Left lobe of liver (tissue), 2 donors: ENCODE measurements around the gene SNRNP70. TPM values are rescaled to one million over a fixed set of nuclear protein-coding genes. Genes with fewer than 3 reads are reported as not detected.
"Not testable (repeated sequence)": the region's sequence is repeated elsewhere in the genome, so short reads cannot be mapped to it uniquely, and the experiment has no call there.

Source experiments
- ATAC-seq: fragments of 200-7000 bp; cut with Tn5 transposase; one replicate; pipeline ENCODE4 v1.9.1; 2020; ENCODE audit warnings: mild to moderate bottlenecking, moderate library complexity
- DNase-seq: peaks from one replicate; pipeline ENCODE4 v3.0.0-alpha.2; 2020; ENCODE audit warnings: low spot score
- total RNA-seq: library from RNA; stranded (reverse); gene quantifications from one replicate; pipeline ENCODE4 v1.2.1, GENCODE V29; 2021
- donor health status: DM: no; HTN: no; CAD: no; lungs with moderate emphysema.
- donor health status: DM: no; HTN: yes; CAD: no.

The SNRNP70 gene
- total RNA-seq = 170 TPM

- peak; percentile 96 for ATAC-seq
- peak; percentile 99 for DNase-seq
These were observed at the start of gene SNRNP70 for GRCh38 chr19:49085020-49085867. TSS of gene SNRNP70 (plus strand) at chr19:49085451. CDS start at chr19:49086415, 964 bp downstream.

- ATAC-seq, DNase-seq: not testable (repeated sequence)
These were observed 48.4 kb upstream of the SNRNP70 start, which contains the start of gene CGB1 for GRCh38 chr19:49036815-49037214. TSS of gene CGB1 (minus strand) at chr19:49036895. CDS start at chr19:49036711, 184 bp downstream.

DNA sequence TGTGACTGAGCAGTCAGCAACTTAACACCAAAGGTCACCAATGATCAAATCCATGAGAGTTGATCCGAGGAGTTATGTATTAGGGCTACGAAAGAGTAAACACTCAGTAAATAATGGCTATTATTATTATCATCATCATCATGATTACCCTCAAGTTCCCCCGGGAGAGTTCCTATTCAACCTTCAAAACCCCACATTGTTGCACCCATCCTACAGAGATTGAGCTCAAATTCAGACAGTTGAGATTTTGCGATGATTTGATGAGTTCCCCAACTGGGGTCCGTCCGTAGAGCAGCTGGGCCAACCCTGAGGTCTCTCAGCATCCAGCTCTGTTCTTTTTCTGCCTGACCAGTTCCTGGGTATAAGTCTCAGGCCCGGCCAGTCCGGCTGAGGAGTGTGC is 47.1 kb upstream of the SNRNP70 start:
- not testable (repeated sequence) for DNase-seq, ATAC-seq

GRCh38 chr19:49038557-49039276 is 46.5 kb upstream of the SNRNP70 start:
- not testable (repeated sequence) for ATAC-seq, DNase-seq

DNA sequence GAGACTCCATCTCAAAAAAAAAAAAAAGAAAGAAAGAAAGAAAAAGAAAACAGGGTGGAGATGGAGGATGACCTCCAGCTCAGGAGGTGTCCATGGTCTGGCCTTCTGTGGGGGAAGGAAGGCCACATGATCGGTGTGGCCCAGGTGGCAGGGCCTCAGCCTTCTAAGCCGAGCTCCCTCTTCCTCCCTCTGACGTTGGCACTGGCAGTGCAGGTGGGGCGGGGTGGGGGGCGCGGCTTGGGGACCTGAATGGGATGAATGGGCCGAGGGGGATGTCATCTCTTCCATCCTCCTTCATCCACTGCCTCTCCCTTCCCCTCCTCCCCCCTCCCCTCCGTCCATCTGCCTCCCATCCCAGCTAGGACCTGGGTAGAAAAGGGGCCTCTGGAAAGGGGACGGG is 45.5 kb upstream of the SNRNP70 start:
- DNase-seq, ATAC-seq: not testable (repeated sequence)

- ATAC-seq (no peak), DNase-seq (no peak)
These were observed 43.1 kb upstream of the SNRNP70 start for GRCh38 chr19:49042177-49042576.

- not testable (repeated sequence) for DNase-seq, ATAC-seq
These were observed 42.6 kb upstream of the SNRNP70 start for GRCh38 chr19:49042666-49043065.

- ATAC-seq, DNase-seq: not testable (repeated sequence)
These were observed 41.7 kb upstream of the SNRNP70 start, which contains the start of gene CGB5 for GRCh38 chr19:49043548-49043947. TSS of gene CGB5 (plus strand) at chr19:49043848. CDS start at chr19:49044210, 362 bp downstream.

DNA sequence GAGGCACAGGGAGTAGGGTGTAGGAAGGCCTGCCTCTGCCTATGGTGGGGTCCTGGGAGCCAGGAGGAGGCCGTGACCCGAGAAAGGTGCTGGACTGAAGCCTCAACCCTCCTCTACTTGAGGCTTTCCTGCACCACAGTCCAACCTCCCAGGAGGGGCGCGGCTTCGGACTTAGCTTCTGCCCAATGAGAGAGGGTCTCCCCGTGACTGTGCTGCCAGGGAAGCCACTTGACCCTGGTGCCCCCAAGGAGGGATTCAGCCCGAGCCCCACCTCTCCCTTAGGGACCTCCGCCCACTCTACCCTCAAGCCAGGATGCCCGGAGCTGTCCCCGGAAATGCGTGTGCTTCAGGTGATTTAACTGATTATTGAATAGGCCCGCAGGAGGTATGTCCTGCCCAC is 36.2 kb upstream of the SNRNP70 start, which contains the start of gene CGB8:
Gene CGB8 (minus strand): TSS at position 101 of the 400 bp plus-strand sequence. CDS start 372 bp downstream, outside the sequence.
- not testable (repeated sequence) for ATAC-seq, DNase-seq

DNA sequence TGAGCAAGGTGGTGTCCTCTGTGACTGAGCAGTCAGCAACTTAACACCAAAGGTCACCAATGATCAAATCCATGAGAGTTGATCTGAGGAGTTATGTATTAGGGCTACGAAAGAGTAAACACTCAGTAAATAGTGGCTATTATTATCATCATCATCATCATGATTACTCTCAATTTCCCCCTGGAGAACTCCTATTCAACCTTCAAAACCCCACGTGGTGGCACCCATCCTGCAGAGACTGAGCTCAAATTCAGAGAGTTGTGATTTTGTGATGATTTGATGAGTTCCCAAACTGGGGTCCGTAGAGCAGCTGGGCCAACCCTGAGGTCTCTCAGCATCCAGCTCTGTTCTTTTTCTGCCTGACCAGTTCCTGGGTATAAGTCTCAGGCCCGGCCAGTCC is 35.4 kb upstream of the SNRNP70 start:
- not testable (repeated sequence) for ATAC-seq, DNase-seq

DNA sequence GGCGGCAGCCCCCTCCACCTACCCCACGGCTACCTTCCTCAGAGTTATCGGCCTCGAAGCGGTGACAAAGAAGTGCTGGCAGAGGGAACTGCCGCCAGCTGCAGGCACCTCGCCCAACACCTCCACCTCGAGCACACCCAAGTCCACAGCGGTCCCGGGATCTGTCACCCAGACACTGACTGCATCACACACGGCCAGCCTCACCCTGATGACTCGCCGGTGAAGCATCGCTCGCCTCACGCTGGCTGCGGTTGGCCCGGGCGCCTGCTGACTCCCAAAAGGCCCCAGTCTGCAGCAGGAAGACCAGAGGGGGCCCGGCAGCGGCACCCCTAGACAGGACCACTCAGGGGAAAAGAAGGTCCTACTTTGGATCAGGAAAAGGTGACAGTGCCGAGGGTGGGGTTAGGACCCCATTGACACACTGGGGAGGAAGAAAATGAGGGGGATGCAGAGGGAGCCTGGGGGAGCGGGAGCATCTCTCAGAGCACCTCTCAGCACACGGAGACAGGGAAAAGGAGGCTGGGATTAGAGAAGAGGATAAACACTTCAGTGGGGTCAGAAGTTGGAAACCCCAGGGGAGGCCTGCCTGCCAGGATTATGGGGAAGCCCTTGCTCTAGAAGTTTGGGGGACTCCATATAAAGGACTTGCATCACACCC is 34.7 kb upstream of the SNRNP70 start:
- ATAC-seq, DNase-seq: not testable (repeated sequence)

DNA sequence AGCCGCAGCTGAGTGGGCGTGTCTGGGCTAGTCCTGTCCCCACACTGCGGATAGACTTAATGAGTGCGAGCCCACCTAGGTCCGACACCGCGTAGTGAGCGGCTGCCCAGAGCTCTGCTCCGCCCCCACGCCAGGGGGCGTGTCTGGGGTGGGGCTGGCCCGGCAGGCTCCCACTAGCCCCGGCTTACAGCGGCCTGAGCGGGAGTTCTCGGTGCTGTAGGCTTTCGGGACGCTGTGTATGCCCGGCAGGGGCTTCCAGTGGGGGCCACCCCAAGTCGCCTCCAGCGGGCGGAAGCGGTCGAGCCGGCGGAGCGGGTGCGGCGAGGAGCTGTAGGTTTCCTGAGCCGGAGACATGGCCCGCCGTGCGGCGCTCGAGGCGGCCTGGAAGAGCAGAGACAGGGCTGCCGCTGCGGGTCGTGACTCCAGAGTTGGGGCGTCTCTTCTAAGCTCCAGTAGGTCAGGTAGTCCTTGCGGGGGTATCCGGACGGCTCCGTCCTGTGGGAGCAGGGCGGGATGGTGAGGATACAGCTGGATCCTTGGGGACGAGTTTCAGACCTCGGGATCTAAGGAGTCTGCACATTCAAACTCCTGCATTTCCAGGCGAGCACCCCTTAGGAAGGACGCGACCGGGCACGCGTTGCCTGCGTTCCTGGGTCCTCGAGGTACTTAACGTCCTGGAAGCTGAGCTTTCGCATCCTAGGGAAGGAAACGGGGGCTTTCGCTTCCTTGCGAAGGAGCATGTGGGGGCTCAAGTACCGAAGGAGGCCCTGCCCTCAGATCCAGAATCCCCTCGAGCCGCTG is 28.9 kb upstream of the SNRNP70 start:
- peak; percentile 64 for DNase-seq
- peak; percentile 90 for ATAC-seq

DNA sequence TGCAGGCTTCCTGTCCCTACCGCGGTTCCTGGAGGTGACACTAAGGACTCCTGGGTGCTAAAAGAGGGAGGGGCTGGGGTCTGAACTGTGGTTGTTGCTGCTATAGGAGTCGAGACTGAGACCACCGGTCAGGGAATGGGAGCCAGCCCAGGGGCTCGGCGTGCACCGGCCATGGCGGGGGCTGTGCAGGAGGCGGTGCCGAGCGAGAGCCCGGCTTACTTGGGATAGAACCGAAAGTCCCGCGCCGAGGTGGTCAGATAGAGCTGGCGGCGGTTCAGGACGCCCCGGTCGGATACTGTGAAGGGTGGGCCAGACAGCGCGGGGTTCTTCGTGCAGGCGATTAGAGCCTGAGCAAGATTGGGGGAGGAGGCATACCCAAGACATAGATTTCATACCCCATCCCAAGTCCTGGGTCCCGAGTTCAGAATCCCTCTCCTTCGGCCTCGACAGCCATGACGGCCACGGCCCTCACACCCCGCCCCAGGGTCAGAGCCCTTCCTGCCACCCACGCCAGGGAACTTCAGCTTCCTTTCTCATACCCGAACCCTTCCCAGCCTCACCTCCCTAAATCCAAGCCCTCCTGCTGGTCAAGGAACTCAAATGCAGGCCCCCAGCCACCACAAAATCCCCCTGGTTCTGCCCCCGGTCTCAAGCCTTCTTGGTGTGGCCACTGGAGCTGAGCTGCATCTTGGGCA is 28.2 kb upstream of the SNRNP70 start:
- peak; percentile 9 for ATAC-seq

GRCh38 chr19:49057636-49058234 is 27.5 kb upstream of the SNRNP70 start, which contains the start of gene CGB7:
TSS of gene CGB7 (minus strand) at chr19:49057749. CDS start at chr19:49055375, 2,374 bp downstream.
- ATAC-seq = peak; percentile 76
- peak; percentile 70 for DNase-seq

More for the DNA sequence above, 28.2 kb upstream of the SNRNP70 start:
- not testable (repeated sequence) for DNase-seq

GRCh38 chr19:49058562-49058961 is 26.7 kb upstream of the SNRNP70 start:
- DNase-seq (no peak), ATAC-seq (no peak)

- DNase-seq (no peak), ATAC-seq (no peak)
These were observed 26.2 kb upstream of the SNRNP70 start for GRCh38 chr19:49059053-49059452.

GRCh38 chr19:49061000-49061399 is 24.3 kb upstream of the SNRNP70 start:
- ATAC-seq (no peak), DNase-seq (no peak)

GRCh38 chr19:49061445-49061844 is 23.8 kb upstream of the SNRNP70 start:
- DNase-seq (no peak), ATAC-seq (no peak)
